Measurements from ENCODE around the gene CACNA2D1.
"Not testable (repeated sequence)": the region's sequence is repeated elsewhere in the genome, so short reads cannot be mapped to it uniquely, and the experiment has no call there.

The CACNA2D1 gene

GRCh38 chr7:82390936-82391335 lies 52.6 kb downstream of the CACNA2D1 start:
- FAIRE-seq: no peak

GRCh38 chr7:82389876-82390275 lies 53.7 kb downstream of the CACNA2D1 start:
- FAIRE-seq: no peak

- no peak for FAIRE-seq
These were observed 55.4 kb downstream of the CACNA2D1 start for GRCh38 chr7:82388138-82388537.

DNA sequence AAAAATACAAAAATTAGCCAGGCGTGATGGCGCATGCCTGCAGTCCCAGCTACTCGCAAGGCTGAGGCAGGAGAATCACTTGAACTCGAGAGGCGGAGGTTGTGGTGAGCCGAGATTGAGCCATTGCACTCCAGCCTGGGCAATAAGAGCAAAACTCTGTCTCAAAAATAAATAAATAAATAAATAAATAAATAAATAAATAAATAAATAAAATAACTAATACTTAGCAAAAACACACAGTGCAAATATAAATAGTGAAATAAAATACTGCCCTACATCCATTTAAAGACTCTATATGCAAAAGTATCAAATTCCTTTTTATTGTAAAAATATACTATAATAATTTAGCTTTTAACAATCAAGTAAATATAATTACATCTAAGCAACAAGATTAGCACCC lies 57.0 kb downstream of the CACNA2D1 start:
- not testable (repeated sequence) for FAIRE-seq

GRCh38 chr7:82384779-82385178 lies 58.8 kb downstream of the CACNA2D1 start:
- no peak for FAIRE-seq

- FAIRE-seq: no peak
These were observed 59.5 kb downstream of the CACNA2D1 start for GRCh38 chr7:82384051-82384464.

GRCh38 chr7:82382276-82382675 lies 61.3 kb downstream of the CACNA2D1 start:
- no peak for FAIRE-seq

- FAIRE-seq: no peak
These were observed 66.8 kb downstream of the CACNA2D1 start for GRCh38 chr7:82376739-82377138.

GRCh38 chr7:82375713-82376112 lies 67.9 kb downstream of the CACNA2D1 start:
- no peak for FAIRE-seq

DNA sequence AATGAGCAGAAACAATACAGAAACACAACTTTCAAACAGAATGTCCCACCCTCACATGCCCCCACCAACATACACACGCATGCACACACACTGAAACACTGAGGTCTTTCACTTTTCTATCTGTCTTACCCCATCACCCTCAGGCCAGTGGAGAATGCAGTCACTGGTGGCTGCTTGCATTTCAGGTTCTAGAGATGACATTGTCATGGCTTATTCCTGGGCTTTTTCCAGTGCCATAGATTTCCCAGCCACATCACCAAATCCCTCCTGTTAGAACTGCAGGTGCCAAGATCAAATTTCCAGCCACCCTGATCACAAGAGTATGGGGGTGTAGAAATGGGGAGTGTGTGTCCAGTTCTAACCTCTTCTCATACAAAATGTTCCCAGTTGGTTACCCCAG lies 68.4 kb downstream of the CACNA2D1 start:
- FAIRE-seq: no peak

DNA sequence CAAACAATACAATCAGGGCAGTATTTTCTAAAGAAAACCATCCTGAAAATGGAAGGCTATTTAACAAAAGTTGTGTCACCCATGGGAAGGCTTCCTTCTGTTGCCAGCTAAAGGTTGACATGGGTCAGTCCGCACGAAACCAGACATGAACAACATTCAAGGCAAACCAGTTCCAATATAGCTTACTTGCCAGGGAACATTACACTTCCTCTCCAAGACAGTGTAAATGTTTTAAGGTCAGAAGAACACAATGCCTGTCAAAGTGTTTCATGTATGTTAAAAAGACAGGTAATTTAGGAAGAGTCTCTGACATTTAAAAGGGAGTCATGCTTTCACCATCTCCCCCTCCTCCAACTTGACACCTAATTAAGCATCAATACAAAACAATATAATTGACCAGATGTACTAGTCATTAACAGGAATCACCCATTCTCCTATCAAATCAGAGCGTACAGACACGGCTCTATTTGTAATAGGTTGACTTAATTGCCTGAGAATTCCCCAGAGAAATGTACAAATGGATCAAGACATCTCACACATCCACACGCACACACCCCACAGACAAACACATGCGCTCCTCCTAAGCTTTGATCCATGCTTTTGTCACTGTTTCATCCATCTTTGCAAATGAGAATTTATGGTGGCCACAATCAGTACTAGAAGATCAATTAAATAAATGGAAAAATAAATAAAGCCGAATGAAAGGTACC lies 69.5 kb downstream of the CACNA2D1 start:
- no peak for FAIRE-seq

DNA sequence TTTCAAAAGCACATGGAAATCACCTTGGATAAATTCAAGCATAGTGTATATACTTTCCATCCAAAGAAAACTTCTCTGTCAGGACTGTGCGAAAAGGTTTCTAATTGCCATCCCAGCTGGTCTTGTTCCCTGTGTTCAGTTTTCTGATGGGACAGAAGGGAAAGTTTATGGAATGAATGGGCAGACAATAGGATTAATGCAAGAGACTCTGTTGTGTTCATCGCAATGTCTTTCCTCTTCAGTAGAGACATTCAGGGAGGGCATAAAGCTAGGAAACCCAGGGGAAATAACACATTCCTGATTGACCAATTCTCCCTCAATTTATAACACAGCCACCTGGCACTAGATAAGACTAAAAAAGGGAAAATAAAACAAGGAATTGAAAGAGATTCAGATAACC lies 78.9 kb downstream of the CACNA2D1 start:
- no peak for FAIRE-seq

DNA sequence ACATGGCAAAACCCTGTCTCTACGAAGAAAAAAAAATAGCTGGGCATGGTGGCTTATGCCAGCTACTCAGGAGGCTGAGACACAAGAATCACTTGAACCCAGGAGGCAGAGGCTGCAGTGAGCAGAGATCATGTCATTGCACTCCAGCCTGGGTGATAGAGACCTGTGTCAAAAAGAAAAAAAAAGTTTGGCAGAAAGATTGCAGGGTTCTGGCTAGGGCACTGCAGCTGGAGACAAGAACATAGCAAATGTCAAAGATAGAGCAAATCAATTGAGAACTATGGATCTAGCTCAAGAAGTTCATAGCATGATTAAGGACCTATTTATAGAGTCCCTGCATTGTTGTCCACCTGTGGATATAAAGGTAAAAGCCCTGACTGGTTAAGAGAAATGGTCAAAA lies 79.5 kb downstream of the CACNA2D1 start:
- FAIRE-seq: no peak

DNA sequence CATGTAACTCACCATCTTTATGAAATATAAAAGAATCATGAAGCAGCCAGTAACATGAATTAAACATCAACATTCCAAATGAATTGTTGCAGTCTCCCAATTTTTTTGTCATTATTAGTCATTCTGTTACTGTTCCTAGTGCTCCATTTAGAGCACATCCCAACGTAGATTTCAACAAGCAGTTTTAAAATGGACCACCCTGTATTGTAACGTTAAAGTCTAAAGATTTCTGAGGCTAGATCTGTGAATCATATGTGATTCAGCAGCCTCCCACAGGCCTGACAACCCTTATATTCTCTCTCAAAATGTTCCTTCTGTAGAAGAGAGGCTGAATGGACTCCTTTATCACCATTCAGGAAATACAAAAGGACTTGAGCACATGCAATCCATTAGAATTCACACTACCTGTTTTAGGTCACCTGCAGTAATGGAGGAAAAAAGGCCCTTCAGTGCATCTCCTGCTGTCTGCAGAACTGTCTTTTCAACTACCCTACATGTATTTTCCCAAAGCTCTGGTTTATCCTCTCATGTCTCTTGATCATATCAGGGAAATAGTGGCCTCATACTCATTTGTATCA lies 81.4 kb downstream of the CACNA2D1 start:
- FAIRE-seq: no peak

DNA sequence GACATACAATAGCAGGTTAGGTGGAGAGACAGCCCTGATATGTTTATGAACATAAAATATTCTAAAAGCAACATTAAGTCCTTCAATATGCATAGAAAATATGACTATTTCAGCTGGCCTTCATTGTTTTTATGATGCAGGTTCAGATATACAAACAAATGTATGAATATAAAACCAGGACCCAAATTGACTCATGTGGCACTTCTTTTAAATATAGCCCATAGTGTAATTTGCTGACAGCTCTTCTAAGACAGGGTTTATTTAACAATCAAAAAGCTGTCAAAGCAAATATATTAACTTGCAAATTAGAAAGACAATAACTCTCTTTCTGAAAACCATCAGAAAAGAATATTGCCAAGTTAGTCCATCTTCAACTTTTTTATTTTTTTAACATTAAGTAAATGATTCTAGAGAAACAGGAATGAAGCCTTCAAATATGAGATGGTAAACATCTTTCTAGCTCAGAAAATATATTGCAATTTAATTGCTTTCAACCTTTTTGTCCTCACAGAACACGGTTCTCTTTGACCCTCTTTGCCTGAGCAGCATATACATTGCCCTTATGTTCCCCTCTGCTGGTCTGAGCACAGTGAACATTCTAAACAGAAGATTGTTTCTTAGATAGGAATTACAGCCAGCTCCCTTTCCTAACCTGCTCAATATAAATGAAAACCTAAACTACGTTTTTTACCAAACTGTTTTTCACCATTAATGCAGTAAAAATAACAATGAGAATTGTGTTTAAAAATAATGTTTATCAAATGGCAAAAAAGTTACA lies 82.8 kb downstream of the CACNA2D1 start:
- FAIRE-seq: no peak

DNA sequence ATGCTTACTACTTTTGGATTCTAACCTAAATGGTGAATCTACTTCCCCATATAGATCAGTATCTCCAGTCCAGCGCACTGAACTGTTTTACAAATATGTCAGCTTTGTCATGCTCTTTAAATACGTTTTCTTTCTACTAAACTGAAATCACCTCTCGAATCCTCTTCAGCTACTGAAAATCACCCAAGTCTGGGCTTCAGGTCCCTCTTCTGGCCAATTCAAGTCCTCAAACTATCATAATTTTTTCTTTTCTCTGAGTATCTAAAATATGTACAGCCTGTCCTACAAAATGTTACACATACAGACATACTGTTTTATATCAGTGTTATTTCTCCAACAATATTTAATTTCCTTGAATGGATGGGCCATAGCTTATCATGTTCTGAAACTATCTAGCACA lies 84.2 kb downstream of the CACNA2D1 start:
- no peak for FAIRE-seq

DNA sequence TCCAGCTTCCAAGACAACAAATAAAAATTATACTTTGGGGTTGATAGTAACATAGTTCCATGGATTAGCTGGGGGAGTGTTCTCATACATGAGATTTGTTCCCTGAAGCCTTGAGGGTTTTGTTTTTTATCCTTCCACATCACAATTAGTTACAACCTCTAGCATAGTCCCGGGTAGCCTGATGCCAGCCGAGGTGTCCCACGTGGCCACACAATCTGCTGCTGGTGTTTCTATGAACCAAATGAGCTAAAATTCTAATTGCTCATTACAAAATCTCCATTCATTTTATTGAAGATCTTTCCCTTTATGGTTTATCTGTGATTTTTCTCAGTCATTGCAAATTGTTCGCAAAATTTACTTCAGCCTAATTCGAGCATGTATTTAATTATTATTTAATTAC lies 84.7 kb downstream of the CACNA2D1 start:
- no peak for FAIRE-seq

- FAIRE-seq: no peak
These were observed 85.5 kb downstream of the CACNA2D1 start for GRCh38 chr7:82358009-82358578.

GRCh38 chr7:82348251-82348650 lies 95.3 kb downstream of the CACNA2D1 start:
- no peak for FAIRE-seq

DNA sequence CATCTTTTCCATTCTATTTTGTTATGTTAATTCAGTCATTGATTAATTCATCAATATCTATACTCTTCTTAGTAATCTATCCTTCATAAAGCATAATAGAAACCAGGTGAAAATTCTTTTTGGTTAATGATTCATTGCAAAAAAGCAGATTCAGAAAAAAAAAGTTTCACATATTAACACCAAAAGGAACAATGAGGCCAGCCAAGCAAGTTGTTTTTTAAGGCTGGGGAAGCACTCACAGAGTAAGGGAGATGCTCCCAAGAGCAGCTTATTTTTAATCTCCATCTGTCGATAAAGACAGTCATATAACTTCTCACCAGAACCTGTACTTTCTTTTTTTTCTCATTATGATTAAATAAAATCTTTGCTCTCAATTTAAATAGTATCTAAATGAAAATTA lies 95.8 kb downstream of the CACNA2D1 start:
- no peak for FAIRE-seq

- no peak for FAIRE-seq
These were observed 97.7 kb downstream of the CACNA2D1 start for GRCh38 chr7:82345886-82346285.

- no peak for FAIRE-seq
These were observed 99.9 kb downstream of the CACNA2D1 start for GRCh38 chr7:82343716-82344115.

DNA sequence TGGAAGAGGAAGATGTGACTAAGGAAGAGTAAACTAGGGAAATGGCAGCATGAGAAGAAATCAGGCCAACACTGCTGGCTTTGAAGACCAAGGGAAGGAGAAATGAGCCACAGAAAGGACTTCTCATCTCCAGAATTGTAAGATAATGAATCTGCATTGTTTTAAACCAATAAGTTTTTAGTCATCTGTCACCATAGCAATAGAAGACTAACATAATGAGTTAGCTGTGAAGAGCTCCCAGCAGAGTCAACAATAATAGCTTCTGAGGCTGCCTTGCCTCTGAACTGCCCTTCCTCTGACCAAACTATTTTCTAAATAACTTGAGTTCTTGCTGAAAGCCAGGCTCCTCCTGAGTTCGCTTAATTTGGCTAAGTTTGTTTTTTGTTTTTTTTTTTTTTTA lies 103.6 kb downstream of the CACNA2D1 start:
- FAIRE-seq: no peak

DNA sequence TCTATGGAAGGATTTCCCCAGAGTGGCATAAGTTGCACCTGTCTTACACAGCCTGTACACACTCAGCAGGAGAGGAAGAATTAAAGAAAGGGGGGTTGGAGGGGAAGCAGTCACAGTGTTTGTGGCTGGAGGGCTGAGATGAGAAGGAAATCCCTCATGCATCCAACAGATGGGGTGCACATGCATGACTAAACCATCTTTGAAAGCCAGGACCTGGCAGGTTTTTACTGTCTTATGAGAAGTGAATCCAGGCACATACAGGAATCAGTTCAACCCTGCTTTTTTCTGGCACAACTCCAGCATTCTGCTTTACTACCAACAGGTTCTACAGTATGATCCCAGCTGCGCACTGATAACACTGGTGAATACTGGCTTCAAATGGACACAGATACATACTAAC lies 107.7 kb downstream of the CACNA2D1 start:
- FAIRE-seq: no peak
